ENCODE measurements around the gene CDK2.
"Not testable (repeated sequence)": the region's sequence is repeated elsewhere in the genome, so short reads cannot be mapped to it uniquely, and the experiment has no call there.

- TF ChIP-seq EZH2 (IDR thresholded peaks at IDR 0.05; ENCODE audit: borderline replicate concordance); CTCF (IDR thresholded peaks at IDR 0.05; ENCODE audit: poor library complexity); EZH2phosphoT487 (IDR thresholded peaks at IDR 0.05; ENCODE audit: low read depth, severe bottlenecking, unreplicated experiment): not testable (repeated sequence)
Observed at GRCh38 chr12:56003376-56003775, 36.7 kb downstream of the CDK2 start.
